GM13977 (cell line): ENCODE results near the gene EVL.

Experiments used
- DNase-seq: peaks from one replicate; pipeline ENCODE4 v3.0.0; 2012; ENCODE audit warnings: low spot score
- in situ Hi-C: fragments of 300-500 bp; cut with MboI; formaldehyde crosslinking; loops from one replicate; pipeline ENCODE4 v1.12.0; 2022; ENCODE audit warnings: low sequenced_read_pairs, low pct_unique_long_range_greater_than_20kb, mixed read lengths, inconsistent platforms; ENCODE audit not compliant: unreplicated experiment
- TF ChIP-seq, protein P1 (sequence below): IDR thresholded peaks from 2 replicates; pipeline ENCODE4 v1.5.1; 2012; ENCODE audit warnings: mild to moderate bottlenecking, control low read depth; ENCODE audit not compliant: insufficient read depth; ENCODE audit errors: extremely low read depth, missing control alignments

The EVL gene

GRCh38 chr14:100128688-100129087 is 63.5 kb downstream of the EVL start:
- in situ Hi-C loops = no loop called here
- no peak for DNase-seq
- TF ChIP-seq, protein P1, sequence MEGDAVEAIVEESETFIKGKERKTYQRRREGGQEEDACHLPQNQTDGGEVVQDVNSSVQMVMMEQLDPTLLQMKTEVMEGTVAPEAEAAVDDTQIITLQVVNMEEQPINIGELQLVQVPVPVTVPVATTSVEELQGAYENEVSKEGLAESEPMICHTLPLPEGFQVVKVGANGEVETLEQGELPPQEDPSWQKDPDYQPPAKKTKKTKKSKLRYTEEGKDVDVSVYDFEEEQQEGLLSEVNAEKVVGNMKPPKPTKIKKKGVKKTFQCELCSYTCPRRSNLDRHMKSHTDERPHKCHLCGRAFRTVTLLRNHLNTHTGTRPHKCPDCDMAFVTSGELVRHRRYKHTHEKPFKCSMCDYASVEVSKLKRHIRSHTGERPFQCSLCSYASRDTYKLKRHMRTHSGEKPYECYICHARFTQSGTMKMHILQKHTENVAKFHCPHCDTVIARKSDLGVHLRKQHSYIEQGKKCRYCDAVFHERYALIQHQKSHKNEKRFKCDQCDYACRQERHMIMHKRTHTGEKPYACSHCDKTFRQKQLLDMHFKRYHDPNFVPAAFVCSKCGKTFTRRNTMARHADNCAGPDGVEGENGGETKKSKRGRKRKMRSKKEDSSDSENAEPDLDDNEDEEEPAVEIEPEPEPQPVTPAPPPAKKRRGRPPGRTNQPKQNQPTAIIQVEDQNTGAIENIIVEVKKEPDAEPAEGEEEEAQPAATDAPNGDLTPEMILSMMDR = no peak

DNA sequence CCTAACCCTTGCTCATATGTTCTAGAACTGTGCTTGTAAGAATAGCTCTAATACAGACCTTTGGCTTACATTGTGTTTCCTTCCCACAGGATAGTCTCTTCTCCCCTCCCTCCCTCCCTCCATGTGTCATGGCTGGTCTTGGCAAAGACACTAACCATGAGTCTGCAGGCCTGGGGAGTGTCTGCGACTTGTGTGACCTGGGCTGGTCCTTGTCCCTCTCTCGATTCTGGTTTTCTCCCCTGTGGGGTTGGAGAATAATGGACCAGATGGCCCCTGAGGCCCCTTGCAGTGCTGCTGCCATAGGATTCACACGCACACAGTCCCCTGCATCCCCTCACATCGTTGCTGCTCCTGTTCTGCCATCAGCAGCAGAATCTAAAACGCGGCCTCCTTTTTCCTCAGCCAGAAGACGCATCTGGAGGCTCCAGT is 64.0 kb downstream of the EVL start:
- TF ChIP-seq, protein P1 = no peak
- in situ Hi-C loops = no loop called here
- no peak for DNase-seq

DNA sequence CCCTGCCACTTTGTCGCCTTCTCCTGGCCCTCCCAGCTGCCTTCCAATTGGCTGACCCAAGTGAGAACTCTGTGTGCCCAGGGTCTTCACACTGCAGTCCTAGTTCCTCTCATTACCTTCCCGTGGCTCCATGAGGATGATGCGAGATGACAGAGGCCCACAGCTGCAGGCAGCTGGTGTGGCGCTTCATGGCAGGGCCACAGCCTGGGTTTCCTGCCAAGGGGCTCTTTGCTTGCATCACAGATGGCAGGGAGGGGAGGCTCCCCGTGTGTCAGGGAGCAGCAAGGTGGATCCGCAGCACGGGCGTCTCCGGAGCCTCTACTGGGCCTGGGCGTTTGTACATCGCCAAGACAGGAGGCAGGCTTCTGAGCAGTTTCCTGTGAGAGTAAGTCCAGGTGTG is 65.3 kb downstream of the EVL start:
- in situ Hi-C loops = no loop called here
- TF ChIP-seq, protein P1 = no peak
- DNase-seq = no peak

DNA sequence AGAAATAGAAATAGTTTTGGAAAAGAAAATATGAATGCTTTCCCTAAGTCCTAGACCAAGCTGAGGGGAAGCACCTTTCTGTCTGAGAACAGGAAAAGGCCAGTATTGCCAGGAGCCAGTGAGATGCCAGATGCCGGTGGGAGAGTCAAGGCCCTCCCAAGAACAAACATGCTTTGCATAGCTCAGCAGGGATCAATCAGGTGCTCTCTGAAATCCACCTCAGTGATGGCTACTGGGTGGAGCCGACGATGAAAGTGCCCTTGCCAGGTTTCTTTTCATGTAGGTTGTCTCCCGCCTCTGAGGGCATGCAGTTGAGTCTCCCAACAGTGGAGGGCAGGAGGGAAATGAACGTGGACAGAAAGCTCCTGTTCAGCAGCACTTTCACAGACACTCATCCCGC is 66.0 kb downstream of the EVL start:
- TF ChIP-seq, protein P1 = no peak
- in situ Hi-C loops = no loop called here
- DNase-seq = no peak

GRCh38 chr14:100132161-100132902 is 67.1 kb downstream of the EVL start:
- TF ChIP-seq, protein P1 = no peak
- DNase-seq = no peak
- in situ Hi-C loops = no loop called here

DNA sequence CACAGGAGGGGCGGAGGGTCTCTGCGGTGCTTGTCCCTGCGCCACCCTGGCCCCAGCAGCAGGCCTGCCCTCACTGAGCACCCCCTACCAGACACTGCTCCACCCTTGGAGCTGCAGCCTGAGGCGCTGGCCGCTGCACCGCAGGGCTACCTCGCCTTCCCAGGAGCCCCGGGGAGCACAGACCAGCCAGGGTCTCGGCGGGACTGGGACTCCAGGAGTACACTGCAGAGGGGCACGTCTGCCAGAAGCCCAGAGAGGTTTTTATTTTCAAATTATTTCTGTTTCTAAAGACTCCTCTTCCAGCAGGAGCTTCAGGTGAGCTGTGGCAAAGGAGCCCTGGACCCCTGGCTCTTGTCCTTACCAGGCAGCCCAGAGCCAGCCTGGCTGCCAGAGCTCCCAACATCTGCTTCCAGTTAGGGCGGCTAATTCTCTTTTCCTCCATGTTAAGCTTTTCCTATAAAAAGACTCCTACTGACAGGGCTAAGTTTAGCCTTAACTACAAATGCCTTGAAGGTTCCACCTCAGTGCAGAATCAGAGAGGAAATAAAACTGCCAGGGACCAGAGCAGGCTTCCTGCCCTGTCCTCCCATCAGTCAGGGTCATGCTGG is 67.8 kb downstream of the EVL start:
- TF ChIP-seq, protein P1 = no peak
- in situ Hi-C loops = no loop called here
- DNase-seq = no peak
